GM19240 (cell line): Measurements from ENCODE around the gene ORC6.
"Not testable (repeated sequence)": the region's sequence is repeated elsewhere in the genome, so short reads cannot be mapped to it uniquely, and the experiment has no call there.

Experiments
- DNase-seq: peaks from one replicate; pipeline ENCODE4 v3.0.0; 2011; ENCODE audit warnings: low spot score; ENCODE audit not compliant: insufficient read length

ORC6 gene, protein sequence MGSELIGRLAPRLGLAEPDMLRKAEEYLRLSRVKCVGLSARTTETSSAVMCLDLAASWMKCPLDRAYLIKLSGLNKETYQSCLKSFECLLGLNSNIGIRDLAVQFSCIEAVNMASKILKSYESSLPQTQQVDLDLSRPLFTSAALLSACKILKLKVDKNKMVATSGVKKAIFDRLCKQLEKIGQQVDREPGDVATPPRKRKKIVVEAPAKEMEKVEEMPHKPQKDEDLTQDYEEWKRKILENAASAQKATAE

DNA sequence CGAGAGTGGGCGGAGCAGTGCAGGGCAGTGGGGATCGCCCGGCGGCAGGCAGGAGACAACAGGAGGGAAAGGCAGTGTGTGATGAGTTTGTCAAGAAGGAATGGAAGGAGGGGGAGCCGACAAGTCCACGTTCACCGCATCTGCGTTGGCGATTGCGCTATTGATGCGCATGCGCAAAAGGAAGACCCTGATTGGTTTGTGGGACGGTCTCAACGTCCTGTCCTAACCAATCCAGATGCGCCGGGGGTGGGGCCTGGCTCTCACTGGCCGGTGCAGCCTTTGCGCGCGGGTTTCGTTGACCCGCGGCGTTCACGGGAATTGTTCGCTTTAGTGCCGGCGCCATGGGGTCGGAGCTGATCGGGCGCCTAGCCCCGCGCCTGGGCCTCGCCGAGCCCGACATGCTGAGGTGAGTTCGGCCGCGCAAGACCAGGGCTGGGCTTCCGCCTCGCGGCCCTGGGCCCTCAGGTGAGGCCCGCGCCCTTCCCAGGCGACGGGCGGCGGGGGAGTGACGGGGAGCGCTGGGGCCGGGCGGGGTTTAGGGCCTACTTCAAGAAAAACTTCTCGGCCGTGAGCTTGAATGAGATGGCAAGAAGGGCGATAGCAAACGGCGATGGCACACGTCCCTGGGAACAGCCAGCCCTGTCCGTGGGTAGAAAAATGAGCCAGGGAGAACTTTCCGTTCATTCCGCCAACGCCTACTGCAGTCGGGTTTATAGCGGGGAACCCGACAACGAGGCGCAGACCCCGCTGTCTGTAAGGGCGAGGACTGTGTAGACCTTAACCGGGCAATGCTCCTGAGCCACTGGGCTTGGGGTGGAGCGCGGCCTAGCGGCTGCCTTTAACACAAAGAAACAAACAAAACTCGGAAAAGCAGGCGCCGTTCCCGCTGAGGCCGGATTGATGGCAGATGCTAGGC lies at the start of gene ORC6:
Gene ORC6, plus strand, starts transcription at position 295 of the 916 bp plus-strand sequence. Its CDS starts 47 bp downstream, at position 342.
- DNase-seq = peak; percentile 60

DNA sequence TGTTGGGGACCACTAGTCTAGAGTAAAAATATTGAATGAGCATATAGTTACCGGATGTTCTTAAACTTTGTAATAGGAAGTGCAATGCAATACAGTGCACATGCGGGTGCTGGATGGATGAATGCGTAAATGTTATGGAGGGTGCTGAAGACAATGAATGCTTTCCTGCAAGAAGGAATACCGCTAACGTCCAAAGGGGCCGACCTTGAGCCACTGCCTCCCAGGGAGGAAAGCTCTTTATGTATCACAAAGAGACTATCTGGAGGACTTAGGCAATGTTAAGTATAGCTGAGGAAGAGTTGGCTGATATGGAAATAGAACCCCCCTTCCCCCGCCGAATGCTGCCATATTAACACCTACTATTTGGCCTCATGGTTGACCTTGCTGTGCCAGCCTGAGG lies 40.8 kb upstream of the ORC6 start:
- DNase-seq = no peak

DNA sequence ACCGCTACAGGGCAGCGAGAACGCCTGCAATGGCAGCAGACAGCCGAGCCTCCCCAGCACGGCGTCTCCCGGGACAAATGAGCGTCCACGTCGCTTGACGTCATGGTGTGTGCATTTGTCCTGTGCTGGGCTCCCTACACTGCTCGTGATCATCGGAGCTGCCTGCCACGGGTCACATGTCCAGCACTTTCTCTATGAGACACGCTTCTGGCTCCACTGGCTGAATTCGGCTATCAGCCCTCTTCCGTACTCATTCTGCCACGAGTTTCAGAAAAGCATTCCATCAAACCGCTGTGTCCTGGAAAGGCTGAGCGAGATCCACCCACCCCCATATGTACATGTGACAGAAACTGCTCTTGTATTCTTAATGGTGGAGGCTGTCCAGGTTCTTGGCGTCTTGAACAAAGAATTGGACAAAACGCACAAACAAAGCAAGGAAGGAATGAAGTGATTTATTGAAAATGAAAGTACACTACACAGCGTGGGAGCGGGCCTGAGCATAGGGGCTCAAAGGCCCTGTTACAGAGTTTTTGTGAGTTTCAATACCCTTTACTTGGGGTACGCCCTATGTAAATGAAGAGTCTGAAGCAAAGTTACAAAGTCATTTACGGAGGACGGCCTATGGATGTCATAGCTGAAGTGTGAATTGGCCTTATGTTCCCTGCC lies 39.7 kb upstream of the ORC6 start:
- DNase-seq = no peak

DNA sequence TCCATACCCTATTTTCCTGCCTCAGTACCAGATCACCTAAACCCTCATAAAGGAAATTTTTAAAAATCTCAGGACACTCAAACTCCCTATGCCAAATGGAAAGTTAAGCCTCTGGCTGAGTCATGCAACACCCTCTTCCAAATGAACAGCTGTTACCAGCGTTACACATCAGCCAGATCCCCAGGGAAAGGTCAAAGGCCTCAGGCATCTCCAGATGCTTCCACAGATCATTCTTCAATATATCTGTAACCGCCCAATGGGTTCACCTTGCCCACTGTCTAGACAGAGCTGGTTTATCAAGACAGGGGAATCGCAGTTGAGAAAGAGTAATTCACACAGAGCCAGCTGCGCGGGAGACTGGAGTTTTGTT lies 39.2 kb upstream of the ORC6 start:
- DNase-seq = no peak

DNA sequence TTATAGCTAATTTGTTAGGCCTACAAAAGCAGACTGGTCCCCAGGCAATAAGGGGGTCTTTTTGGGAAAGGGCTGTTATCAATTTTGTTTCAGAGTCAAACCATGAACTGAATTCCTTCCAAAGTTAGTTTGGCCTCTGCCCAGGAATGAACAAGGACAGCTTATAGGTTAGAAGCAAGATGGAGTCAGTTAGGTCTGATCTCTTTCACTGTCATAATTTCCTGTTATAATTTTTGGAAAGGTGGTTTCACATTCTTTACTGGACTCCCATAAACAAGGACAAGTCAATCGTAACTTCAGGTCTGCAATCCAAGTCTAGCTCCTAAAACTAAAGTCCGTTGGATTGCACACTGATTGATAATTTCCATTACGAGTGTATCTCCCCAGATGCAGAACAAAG lies 38.2 kb upstream of the ORC6 start:
- no peak for DNase-seq

DNA sequence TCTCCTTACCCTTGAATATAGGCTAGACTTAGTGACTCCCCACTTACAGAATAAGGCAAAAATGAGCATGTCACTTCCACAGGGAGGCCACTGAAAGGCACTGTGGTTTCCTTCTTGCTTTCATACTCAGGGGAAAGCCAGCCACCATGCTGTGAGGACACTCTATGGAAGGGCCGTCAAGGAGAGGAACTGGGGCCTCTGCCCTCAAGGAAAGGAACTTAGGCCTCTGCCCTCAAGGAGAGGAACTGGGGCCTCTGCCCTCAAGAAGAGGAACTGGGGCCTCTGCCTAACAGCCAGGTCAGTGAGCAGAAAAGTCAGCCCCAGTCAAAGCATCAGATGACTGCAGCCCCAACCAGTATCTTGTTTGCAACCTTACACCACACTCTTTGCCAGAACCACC lies 30.5 kb upstream of the ORC6 start:
- DNase-seq = peak; percentile 72

DNA sequence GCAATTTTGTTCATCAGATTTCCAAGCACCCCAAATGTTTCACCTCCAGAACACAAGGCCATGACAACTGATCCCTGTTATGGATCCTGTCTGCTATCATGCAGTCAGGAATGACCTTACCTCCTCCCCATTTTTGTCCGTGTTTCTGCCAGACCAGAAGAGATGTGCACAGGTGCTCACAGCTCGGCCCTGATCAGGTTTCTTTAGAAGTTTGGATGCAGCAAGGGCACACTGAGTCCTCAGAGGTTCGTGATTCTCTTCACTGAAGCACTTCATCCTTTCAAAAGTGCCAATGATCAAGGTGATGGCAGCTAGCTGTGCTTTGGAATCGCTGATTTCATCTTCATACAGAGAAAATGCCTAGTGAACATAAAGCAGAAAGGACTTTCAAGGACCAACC lies 27.3 kb upstream of the ORC6 start:
- DNase-seq = no peak

DNA sequence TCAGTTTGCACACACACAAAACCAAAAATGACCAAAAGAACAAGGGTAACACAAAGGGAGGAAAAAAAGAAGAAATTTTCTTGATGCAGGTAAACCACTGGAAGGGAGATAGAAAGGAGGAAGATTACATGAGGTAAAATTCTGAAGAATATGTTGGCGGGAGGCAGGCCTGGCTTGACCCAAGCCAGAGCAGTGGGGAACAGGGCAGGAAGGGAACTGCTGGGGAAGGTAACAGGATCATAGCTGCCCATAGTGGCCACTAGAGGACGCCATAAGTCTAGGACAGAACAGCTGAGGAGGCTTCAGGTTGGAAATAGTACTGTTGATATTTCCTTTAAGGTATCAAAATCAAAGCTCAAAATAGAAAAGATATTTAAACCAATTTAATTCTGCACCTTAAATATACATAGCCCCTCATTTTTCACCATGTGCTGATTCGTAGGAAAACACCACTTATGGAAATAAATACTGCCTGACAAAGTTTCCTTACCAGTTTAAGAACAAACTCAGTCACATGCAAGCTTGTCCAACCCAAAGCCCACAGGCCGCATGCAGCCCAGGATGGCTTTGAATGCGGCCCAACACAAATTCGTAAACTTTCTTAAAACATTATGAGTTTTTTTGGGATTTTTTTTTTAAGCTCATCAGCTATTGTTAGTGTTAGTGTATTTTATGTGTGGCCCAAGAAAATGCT lies 16.0 kb upstream of the ORC6 start:
- DNase-seq = no peak

DNA sequence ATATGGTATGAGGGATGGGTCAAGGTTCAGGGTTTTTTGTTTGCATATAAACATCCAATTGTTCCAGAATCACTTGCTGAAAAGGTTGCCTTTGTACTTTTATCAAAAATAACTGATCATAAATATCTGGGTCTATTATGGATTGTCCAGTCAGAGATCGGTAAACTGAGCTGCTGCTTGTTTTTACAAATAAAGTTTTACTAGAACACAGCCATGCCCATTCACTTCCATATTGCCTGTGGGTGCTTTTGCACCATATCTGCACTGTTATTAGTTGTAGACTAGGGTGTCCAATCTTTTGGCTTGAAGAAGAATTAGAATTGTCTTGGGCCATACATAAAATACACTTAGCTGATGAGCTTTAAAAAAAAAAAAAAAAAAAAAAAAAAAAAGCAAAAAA lies 11.5 kb upstream of the ORC6 start:
- DNase-seq = not testable (repeated sequence)

DNA sequence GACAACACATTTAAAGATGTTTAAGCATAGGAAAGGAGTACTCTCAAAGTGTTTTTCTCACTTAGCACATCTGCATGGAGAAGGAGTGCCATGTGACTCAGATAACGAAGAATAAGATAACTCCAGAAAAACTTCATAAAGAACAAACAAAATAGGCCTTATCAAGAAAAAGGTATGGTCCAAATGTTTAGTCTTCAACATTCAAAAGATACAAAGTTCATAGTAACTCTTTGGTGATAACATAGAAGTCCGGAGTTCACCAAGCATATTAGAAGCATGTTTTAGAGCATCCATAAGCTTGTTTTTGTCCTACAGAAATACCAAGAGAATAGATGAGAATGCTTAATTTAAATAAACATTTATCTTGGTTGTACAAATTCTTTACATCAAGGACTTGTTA lies 7.6 kb upstream of the ORC6 start:
- DNase-seq = not testable (repeated sequence)

DNA sequence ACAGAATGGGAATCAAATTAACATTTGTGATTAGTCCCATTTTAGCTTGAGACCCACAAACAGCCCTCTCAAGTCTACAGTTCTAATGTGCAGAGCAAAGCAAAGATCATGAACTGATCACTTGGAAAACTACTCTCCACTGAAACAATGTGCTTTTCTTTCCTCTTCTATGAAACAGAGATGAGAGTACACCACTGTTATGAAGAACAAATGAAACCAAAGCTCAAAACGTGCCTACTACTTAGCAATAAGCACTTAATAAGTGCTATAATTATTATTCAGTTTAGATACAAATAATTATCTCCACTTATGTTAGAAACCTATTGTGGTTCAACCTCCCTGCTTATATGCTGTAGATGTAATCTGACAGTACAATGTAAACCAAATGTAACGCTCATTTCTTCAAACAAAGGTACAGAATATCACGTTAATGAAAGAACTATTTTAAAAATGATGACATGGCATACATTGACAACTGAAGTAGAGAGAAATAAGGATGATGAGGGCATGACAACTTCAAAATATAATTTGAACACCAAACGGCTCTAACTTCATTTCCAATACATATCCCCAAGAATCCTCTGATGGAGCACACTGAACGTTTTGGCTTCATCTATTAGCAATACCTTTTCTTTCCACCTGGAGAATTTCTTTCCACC lies 2.5 kb upstream of the ORC6 start:
- DNase-seq = no peak

DNA sequence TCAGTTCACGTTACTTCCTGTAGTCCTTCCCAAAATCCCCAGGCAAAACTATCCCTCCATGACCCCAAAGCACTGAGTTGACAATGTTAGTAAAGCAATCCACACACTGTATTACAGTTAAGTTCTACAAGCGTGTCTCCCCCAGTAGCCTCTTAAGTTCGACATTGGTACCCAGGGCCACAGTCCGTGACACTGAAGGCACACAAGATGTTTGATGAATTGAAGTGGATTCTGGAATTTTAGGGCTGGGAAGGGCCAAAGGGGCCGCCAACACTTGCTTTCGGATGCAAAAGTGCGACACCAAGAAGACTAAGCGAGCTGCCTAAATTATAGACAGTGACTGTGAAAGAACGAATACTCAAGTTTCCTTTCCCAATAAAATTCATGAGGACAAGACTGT lies 2.0 kb upstream of the ORC6 start:
- no peak for DNase-seq

DNA sequence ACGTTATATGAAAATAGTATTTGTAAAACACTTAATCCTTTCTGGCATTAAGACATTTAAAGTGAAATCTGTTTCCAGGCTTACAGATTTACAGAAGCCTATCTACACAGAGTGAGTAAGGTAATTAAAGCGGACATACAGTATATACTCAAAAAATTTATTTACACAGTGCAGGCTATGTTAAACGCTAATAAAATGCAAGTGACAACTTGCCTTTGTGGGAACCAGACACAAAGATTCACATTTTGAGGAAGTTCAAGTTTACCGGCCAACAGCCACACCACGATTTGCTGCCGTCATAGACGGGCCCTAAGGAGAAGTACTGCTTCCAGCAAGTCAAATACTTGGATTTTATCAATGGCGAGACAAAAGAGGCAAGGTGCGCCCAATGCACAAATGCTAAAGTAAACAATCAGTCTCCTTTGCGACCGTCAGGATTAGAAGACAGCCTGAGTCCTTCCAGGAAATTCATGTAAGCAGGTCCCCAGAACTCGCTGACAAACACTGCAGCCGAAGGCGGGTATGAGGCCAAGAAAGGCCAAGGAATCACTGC lies 1.3 kb upstream of the ORC6 start:
- DNase-seq = no peak

DNA sequence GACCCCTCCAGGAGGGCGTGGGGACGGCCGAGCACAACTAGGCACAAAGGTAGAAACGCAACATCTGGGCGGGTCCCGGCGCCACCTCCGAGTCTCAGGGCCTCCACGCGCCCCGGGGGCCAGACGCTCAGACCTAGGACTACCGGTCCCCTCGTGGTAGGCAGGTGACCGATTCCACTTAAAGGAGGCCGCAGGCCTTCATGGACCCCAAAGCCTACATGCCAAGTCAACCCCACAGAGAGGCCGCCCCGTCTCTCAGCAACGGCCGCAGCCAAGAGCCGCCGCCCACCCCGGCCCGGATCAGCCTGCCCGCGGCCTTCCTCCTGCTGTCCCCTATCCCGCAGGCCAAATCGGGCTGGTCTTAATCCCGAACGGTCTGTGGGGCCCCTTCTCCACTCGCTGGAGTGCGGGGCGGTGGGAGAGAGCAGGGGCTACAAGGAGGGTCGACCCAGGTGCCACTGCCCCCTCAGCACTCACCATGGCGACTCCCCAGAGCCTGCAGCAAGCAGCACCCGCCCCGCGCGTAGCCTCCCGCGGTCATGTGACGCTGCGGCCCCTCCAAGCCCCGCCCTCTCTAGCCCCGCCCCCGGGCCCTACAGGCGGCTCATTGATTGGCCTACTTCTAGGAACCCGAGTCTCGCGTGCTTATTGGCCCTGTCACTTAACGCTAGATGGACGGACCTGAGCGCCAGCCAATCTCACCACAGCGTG lies 650 bp upstream of the ORC6 start, which contains the start of gene VPS35:
Gene VPS35, minus strand, starts transcription at position 525 of the 711 bp plus-strand sequence. Its CDS starts 45 bp downstream, at position 480.
- peak; percentile 77 for DNase-seq

DNA sequence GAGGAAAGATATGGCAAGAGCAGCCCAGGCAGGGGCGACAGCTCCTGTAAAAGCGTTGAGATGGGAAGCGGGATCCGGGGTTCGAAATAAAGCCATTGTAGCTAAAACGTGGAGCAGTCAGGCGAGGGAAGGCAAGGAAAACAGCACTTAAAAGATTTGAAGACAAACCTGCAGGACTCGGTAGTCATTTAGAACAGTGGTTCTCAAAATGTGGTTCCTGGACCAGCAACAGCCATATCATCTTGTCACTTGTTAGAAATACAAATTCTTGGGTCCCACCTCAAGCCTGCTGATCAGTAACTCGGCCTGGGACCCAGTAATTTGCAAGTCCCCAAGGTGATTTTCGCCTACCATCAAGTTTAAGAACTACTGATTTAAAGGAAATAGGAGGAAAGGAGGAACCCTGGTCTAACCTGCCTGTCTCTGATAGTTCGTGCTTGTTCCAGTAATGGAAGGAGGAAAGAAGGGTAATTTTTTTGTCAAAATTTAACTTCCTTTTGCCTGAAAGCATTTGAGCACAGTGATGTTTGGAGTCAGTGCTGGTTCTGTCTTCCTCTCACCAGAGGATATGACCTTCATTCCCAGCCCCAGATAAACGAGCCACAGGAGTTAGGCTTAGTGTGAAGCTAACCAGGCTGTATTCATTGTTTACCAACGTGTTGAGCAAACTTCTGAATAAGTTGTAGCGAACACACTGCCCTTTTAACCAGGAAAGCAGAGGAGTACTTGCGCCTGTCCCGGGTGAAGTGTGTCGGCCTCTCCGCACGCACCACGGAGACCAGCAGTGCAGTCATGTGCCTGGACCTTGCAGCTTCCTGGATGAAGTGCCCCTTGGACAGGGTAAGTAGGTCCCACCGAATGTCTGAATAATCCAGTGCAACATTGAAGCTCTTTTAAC lies 1.1 kb downstream of the ORC6 start:
- no peak for DNase-seq

DNA sequence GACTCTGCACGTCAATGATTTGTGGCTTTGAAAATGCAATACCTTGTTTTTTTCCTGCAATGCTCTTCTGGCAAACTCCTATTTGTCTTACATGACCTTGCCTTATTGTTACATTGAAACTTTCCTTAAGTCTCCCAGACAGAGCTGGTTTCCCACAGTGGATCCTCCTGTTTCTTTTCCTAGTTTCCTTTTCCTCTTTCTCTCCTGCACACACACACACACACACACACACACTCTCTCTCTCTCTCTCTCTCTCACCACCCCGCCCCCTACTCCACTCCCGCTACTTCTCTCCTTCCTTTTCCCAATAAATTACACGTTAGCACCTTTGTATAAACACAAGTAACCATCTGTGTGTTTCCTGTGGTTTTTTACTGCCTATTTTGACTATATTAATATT lies 2.3 kb downstream of the ORC6 start:
- no peak for DNase-seq

DNA sequence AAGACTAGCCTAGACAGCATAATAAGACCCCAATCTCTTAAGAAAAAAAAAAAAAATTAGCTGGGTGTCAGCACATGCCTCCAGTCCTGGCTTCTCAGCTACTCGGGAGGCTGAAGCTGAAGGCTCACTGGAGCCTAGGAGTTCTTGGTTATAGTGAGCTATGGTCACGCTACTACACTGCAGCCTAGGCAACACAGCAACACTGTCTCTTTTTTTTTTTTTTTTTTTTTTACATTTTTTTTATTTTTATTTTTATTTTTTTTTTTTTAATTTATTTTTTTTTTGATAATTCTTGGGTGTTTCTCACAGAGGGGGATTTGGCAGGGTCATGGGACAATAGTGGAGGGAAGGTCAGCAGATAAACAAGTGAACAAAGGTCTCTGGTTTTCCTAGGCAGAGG lies 4.1 kb downstream of the ORC6 start:
- no peak for DNase-seq

DNA sequence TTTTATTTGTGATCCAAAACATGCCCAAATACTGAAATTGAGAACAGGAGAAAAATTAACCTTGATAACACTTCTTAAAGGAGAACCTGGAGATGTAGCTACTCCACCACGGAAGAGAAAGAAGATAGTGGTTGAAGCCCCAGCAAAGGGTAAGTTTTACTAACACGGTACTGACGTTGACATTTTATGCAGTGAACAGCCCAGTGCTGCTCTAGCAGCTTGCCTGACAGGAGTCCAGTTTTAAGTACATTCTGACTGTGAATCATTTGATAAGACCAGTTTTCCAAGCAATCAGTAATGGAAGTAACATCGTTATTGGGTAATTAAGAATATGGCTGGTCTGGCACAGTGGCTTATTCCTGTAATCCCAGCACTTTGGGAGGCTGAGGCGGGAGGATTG lies 6.5 kb downstream of the ORC6 start:
- DNase-seq = no peak

DNA sequence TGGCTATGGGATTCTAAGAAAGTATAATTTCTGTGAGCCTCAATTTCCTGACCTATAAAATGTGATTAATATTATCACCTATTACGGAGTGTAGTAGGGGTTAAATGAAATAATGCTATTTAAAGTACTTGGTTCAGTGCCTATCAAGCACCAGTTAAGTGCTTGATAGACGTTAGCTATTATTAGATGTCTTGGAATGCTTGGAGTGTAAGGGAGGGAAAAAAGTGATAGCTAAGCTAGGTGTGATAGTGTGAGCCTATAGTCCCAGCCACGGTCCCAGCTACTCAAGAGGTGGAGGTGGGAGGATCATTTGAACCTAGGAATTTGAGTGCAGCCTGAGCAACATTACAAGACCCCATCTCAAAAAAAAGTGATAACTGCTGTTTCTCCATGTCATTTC lies 7.5 kb downstream of the ORC6 start:
- no peak for DNase-seq
